Gastrocnemius medialis (tissue), 4 donors: ENCODE measurements around the gene CYP2A6.

ENCODE experiments used
- POLR2A ChIP-seq, 2 donors: fragments of 450-650 bp; IDR thresholded peaks; one replicate each; pipeline ENCODE4 v1.6.1; 2017; ENCODE audit warnings: antibody characterized with exemption in 2 of 2, mild to moderate bottlenecking in 2 of 2, moderate library complexity in 2 of 2
- TF ChIP-seq, protein P1 (sequence below), 5 experiments: fragments of 450-650 bp in 3 of 5; fragments of 200-600 bp in 2 of 5; sonication (generic) in 2 of 5; IDR thresholded peaks in 4 of 5; conservative IDR thresholded peaks in 1 of 5; 1 replicate in 4 of 5; 2 replicates in 1 of 5; pipeline ENCODE4 v1.5.1; 2016 to 2019; ENCODE audit warnings: antibody characterized with exemption in 5 of 5, mild to moderate bottlenecking in 3 of 5, moderate library complexity in 3 of 5

DNA sequence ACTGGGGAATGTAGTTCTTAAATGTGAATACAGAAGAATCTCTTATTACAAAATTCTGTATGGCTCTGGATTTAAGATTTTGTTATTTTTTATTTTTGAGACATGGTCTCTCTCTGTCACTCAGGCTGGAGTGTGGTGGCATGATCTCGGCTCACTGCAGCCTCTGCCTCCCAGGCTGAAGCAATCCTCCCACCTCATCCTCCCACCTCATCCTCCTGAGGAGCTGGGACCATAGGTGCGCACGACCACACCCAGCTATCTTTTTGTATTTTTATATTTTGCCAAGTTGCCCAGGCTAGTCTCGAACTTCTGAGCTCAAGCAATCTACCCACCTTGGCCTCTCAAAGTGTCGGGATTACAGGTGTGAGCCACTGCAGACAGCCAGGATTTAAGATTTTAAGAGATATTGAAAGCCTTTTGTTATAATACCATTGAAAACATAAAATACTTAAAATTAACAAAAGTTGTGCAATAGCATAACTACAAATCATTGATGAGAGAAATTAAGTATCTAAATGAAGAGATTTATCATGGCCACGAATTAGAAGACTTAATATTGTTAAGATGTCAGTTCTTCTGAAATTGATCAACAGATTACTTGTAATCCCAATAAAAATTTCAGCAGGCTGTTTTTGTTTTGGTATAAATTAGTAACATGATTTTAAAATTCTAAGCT lies 13.4 kb downstream of the CYP2A6 start:
- no peak for TF ChIP-seq POLR2A (IDR thresholded peaks at IDR 0.05)
- TF ChIP-seq, protein P1, sequence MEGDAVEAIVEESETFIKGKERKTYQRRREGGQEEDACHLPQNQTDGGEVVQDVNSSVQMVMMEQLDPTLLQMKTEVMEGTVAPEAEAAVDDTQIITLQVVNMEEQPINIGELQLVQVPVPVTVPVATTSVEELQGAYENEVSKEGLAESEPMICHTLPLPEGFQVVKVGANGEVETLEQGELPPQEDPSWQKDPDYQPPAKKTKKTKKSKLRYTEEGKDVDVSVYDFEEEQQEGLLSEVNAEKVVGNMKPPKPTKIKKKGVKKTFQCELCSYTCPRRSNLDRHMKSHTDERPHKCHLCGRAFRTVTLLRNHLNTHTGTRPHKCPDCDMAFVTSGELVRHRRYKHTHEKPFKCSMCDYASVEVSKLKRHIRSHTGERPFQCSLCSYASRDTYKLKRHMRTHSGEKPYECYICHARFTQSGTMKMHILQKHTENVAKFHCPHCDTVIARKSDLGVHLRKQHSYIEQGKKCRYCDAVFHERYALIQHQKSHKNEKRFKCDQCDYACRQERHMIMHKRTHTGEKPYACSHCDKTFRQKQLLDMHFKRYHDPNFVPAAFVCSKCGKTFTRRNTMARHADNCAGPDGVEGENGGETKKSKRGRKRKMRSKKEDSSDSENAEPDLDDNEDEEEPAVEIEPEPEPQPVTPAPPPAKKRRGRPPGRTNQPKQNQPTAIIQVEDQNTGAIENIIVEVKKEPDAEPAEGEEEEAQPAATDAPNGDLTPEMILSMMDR (IDR thresholded peaks at IDR 0.05 in 4 of 5, conservative IDR thresholded peaks at IDR 0.05 in 1 of 5), result no peak
